HG02588 (cell line): Measurements from ENCODE around the gene TM2D1.

ENCODE experiments used
- ATAC-seq: cut with Tn5 transposase; IDR thresholded peaks from one replicate; pipeline ENCODE4 v1.9.1; 2021; ENCODE audit warnings: mild to moderate bottlenecking, moderate library complexity; ENCODE audit not compliant: unreplicated experiment

TM2D1 gene

GRCh38 chr1:61645476-61645875 lies 79.5 kb downstream of the TM2D1 start:
- no peak for ATAC-seq

- no peak for ATAC-seq
These were observed 80.6 kb downstream of the TM2D1 start for GRCh38 chr1:61644303-61644702.

GRCh38 chr1:61642475-61643232 lies 82.3 kb downstream of the TM2D1 start:
- ATAC-seq: no peak

GRCh38 chr1:61641578-61642336 lies 83.2 kb downstream of the TM2D1 start:
- ATAC-seq: peak; percentile 93

- ATAC-seq: no peak
These were observed 84.1 kb downstream of the TM2D1 start for GRCh38 chr1:61640531-61641530.

- ATAC-seq: no peak
These were observed 85.2 kb downstream of the TM2D1 start for GRCh38 chr1:61639608-61640336.

GRCh38 chr1:61638911-61639605 lies 85.9 kb downstream of the TM2D1 start:
- ATAC-seq: no peak

- no peak for ATAC-seq
These were observed 86.6 kb downstream of the TM2D1 start for GRCh38 chr1:61638296-61638695.

- ATAC-seq: no peak
These were observed 87.5 kb downstream of the TM2D1 start for GRCh38 chr1:61637470-61637869.

- no peak for ATAC-seq
These were observed 88.1 kb downstream of the TM2D1 start for GRCh38 chr1:61636814-61637213.

GRCh38 chr1:61636376-61636775 lies 88.6 kb downstream of the TM2D1 start:
- ATAC-seq: no peak

- no peak for ATAC-seq
These were observed 89.4 kb downstream of the TM2D1 start for GRCh38 chr1:61635557-61635956.

GRCh38 chr1:61631436-61631835 lies 93.5 kb downstream of the TM2D1 start:
- ATAC-seq: no peak
